Epithelial cell of prostate (primary cell): Measurements from ENCODE around the gene TGM2.
"Not testable (repeated sequence)": the region's sequence is repeated elsewhere in the genome, so short reads cannot be mapped to it uniquely, and the experiment has no call there.

Source experiments
- DNase-seq: peaks from one replicate; pipeline ENCODE4 v3.0.0-alpha.2; 2011; ENCODE audit warnings: low read depth, low spot score
- H3K27ac ChIP-seq: fragments of 450-650 bp; 2 replicates; pipeline ENCODE4 v1.5.1; 2017; ENCODE audit warnings: mild to moderate bottlenecking

The TGM2 gene

DNA sequence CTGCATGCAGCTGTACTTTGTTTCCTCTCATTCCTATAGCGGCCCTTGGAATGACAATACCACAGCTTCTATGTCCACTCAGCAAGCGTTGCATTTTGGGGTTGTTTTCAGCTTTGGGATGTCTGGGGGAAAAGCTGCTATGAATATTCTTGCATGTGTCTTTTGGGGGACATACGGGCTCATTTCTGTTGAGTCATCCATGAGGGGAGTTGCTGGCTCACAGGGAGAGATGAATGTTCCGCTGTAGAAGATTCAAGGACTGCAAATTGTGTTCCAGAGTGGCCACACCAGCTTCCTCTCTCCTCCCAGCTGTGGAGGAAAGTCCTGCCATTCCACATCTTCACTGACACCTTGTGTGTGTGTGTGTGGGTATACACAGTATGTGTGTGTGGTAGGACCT, 43.3 kb downstream of the TGM2 start:
- DNase-seq: no peak
- no peak overlapping the region for H3K27ac ChIP-seq

DNA sequence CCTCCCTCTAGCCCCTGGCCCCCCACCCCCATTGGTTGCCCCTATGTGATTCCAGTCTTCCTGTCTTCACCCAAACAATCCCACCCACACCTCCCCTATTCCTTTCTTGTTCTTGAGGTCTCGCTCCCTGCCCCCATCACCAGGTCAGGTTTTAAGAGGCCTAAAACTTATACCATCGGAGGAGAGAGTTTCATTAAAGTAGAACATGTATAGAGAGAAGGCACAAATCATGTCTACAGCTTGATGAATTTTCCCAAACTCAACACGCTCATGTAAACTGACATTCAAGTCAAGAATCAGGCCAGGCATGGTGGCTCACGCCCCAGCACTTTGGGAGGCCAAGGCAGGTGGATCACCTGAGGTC, 44.5 kb downstream of the TGM2 start:
- no peak overlapping the region for H3K27ac ChIP-seq
- DNase-seq: no peak

DNA sequence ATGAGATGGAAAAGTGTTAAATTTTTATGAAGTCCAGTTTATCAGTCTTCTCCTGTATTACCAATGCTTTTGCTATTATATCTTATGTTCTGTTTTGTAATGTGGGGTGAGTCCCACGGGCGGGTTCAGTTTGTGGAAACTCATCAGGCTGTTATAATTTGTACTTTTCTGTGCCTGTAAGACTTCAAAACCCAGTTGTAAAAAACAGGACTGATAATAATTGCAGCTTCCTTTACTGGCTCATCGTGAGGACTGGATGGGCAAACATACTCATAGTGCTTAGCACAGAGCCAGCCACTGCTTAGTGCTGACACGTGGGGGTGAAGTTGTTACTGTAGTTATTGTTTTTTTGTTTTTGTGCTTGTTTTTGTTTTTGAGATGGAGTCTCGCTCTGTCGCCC, 45.6 kb downstream of the TGM2 start:
- DNase-seq: no peak
- H3K27ac ChIP-seq: no peak overlapping the region

DNA sequence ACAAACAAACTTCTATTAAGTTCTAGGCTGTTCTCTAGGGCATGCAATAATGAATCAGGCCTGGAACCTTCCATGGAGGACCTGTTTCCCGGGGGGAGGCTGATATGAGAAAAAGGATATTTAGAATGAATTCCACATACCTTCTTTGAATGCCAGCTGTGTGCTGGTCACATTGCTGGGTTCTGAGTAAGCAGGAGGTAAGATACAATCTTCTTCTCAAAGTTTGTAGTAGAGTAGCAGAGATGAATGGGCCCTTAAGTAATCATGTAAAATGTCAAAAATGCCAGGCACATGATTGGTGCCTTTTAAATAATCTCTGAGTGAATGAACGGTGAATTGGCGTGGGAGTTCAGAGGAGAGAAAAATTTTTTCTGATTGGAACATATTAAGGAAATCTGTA, 47.4 kb downstream of the TGM2 start:
- H3K27ac ChIP-seq: peak overlapping the region; percentile 58
- peak; percentile 48 for DNase-seq

DNA sequence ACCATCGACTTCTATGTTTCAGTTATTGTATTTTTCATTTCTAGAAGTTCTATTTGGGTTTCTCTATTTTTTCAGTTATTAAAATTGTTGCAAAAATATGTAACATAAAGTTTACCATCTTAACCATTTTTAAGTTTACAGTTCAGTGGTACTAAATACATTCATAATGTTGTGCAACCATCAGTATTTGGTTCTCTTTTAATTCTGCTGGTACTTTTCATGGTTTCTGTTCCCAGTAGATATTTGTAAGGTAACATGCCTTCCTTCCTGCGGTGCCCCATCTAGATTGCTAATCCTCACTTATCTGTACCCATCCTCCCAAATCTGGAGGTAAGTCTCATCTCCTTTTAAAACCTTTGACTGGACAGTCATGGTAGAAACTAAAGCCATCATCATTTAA, 47.9 kb downstream of the TGM2 start:
- peak overlapping the region; percentile 58 for H3K27ac ChIP-seq
- no peak for DNase-seq

DNA sequence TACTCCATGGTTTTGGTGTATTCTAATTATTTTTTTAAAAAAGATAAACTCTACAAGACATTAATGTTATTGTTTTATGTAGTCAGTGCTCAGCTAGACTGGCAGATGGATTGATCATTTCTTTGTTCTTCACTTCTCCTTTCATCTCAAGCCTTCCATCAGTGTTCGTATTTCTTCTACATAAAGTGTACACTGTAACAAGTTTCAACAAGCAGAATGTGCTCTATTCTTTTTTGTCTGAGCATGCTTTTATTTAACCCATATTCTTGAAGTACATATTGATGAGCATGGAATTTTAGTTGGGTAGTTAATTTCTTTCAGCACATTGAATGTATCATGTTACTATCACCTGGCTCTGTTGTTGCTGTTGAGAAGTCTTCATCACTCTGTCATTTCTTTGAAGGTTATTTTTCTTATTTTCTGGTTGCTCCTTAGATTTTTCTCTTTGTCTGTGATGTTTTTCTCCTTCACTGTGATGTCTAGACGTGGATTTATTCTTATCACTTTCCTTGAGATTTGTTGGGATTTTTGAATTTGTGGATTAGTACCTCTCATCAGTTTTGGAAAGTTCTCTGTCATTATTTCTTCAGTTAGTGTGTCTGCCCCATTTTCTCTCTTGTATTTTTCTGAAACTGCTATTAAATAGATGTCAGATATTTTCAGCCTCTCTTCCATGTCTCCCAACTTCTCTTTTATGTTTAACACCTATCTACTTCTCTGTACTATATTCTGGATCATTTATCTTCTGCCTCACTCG, 48.5 kb downstream of the TGM2 start:
- DNase-seq: no peak
- H3K27ac ChIP-seq: peak overlapping the region; percentile 58

DNA sequence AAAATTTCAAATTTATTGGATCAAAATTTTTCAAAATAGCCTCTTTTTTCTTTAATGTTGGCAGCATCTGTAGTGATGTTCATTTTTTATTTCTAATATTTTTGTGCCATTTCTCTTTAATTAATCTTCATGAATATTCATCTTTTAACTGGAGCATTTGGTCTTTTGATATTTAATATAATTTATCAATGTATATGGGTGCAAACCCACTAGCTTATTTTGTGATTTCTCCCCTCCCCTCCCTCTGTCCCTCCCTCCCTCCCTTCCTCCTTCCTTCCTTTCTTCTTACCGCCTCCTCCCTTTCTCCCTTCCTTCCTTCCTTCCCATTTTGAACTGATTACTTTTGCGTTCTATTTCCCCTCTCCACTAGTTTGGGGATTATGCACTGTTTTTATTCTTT, 49.2 kb downstream of the TGM2 start:
- H3K27ac ChIP-seq: peak overlapping the region; percentile 58
- DNase-seq: no peak

DNA sequence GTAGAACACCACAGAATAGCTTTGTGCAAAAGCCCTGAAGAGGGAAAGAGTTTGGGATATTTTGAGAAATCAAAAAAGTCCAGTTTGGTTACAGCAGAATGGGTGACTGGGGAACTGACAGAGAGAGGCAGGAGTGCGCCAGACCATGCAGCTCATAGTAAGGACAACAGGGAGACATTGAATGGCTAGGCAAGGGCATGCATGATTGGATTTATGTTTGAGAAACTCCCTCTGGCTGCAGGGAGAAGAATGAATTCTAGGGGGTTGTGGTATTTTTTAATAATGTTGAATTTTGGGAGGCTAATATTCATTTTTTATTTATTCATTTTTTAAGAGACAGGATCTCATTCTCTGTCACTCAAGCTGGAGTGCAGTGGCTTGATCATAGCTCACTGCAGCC, 49.9 kb downstream of the TGM2 start:
- H3K27ac ChIP-seq: no peak overlapping the region
- DNase-seq: no peak

DNA sequence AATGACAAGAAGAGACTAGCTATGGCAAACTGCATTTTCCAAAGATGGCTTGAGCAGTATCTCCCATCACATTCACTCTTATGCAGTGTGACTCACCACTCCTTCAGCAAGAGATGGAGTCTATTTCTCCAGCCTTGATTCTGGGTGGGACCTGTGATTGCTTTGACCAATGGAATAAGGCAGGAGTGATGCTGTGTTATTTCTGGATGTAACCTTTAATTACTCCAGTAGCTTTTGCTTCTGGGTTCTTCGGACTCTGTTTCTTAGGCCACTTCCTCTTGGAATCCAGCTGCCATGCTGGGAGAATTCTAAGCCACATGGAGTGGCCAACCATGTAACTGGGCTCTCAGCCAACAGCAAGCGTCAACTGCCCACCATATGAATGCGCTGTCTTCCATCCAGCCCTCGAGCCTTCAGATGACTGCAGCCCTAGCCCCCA, 50.7 kb downstream of the TGM2 start:
- no peak overlapping the region for H3K27ac ChIP-seq
- no peak for DNase-seq

DNA sequence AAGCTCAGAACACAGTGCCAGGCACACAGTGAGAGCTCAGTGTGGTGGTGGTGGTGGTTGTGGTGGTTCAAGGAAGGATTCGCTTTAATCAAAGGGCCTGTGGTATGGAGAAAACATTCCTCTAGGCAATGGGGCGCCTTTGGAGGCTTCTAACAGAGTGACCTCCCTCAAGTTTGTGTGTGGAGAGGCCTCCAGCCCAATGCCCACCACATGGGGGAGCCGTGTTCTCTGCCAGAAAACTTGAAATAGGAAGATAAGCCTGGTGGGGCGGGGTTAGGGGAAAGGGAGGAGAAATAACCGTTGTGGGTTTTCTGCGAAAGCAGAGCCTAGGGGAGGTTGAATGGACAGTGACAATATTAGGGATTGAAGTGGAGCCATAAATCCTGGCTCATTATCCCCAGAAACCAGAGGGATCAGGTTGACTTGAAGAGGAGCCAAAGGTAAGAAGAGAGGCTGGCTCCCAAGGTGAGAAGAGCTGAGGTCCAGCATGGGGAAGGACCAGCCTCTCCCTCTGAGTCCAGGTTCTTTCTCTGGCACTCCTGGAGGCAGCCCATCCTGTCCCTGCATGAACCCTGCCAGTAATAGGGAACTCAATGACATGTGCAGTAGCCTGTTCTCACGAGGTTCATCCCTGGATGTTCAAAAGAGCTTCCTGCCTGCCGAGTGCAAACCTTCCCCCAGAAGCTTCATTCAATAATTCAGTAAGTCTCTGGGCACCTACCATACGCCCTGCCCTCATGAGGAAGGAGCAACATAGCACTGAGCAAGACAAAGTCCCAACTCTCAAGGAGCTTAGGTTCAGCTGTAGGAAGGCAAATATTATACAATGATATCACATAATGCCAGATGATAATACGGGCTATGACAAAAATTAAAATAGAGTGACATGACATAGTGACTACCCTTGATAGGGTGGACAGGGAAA, 51.4 kb downstream of the TGM2 start:
- DNase-seq: no peak
- no peak overlapping the region for H3K27ac ChIP-seq

DNA sequence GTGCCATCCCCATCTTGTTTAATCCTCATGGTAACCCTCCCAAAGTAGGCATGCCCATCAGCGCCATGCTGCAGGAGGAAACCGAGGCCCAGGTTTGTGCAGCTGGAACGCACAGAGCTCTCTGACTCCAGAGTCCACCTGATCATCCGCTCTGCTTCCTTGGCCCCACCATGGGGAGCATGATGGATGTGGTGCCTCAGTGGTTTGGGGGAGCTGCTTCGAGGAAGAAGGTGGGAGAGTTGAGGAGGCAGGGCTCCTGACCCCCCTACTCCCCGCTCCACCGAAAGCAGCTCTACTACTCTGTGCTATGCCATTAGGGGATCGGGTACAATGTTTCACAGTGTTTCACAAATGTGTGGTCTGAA, 52.2 kb downstream of the TGM2 start:
- no peak for DNase-seq
- no peak overlapping the region for H3K27ac ChIP-seq

DNA sequence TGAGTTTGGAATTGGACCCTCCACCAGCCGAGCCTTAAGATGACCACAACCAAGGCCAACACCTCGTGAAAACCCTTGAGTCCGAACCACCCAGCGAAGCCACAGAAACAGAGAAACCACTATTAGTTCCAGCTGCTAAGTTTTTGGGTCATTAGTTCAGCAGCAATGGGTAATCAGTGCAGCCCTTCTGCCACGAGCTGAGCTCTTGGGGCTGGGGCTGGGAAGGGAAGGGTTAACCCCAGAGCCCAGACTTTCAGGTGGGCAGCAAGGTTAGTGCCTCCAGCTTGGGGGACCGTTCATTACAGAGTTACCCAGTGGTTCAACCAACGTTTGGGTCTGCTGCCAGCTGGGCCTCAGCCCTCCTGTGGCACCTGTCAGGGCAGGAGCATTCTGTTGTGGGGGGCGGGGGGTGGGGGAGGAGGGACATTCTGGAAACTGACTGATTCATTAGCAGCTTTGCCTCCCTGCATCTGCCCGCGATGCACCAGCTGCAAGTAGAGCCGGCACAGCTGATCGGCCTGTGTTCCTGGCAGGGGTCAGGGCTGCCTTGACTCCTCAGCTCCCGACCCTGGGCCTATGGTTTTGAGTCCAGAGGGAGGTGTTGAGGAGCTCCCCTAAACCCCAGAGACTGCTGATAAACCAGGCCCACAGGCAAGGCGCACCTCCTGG, 52.7 kb downstream of the TGM2 start:
- no peak overlapping the region for H3K27ac ChIP-seq
- no peak for DNase-seq

DNA sequence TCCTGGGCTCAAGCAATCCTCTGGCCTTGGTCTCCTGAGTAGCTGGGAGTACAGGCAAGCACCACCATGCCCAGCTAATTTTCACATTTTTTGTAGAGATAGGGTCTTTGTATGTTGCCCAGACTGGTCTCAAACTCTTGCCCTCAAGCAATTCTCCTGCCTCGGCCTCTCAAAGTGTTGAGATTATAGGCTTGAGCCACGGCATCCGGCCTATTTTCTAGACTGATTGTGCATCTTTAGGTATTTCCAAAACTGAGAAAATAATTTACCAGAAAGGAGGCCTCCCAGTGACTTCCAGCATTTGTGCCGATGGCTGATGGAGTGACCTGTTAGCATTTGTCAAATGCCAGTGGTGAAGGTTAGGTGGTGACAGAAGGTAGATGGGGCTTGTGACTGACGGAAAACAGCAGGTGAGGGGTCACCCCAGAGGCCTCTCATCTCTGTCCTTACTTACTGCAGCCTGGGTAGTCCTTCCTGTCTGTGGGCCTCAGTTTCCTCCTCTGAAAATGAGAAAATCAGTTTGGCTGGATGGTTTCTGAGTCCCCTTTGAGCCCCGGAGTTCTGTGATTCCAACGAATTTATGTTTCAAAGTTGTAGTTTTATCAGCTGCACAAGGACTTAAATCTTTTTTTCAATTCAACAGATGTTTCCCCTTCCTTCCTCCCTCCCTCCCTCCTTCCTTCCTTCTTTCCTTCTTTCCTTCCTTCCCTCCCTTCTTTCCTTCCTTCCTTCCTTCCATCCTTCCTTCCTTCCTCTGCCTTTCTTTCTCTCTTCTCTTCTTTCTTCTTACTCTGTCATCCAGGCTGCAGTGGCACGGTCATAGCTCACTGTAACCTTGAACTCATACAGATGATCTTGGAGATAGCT, 53.5 kb downstream of the TGM2 start:
- DNase-seq: no peak
- no peak overlapping the region for H3K27ac ChIP-seq

DNA sequence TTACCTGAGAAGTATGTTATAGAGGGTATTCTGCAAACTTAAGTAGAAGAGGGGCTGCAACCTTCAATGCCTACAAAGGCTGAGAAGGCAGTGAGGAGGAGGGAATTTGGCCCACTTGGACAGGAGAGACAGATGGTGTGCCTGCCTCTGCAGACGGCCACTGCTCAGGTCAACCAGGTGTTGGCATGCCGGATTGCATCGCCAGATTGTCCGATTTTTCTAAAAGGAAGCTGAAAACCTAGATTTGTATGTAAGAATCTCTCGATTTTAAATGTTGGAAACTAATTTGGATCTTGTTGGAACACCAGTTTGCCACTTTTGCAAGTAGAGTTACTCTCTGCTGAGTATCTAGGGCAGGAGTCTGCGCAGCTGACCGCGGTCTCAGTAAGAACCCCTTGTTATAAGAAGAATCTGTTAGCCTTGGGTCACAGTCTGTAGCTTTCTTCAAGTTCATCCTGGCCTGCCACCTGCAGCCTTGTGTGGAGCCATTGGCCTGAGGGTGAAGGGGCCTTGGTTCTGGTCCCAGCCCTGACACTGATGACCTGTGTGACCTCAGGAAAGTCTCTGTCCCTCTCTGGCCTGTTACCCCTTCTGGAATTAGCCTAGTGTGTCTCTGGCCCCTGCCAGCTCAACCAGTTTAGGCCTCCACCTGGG, 54.4 kb downstream of the TGM2 start:
- no peak for DNase-seq
- H3K27ac ChIP-seq: peak overlapping the region; percentile 49

DNA sequence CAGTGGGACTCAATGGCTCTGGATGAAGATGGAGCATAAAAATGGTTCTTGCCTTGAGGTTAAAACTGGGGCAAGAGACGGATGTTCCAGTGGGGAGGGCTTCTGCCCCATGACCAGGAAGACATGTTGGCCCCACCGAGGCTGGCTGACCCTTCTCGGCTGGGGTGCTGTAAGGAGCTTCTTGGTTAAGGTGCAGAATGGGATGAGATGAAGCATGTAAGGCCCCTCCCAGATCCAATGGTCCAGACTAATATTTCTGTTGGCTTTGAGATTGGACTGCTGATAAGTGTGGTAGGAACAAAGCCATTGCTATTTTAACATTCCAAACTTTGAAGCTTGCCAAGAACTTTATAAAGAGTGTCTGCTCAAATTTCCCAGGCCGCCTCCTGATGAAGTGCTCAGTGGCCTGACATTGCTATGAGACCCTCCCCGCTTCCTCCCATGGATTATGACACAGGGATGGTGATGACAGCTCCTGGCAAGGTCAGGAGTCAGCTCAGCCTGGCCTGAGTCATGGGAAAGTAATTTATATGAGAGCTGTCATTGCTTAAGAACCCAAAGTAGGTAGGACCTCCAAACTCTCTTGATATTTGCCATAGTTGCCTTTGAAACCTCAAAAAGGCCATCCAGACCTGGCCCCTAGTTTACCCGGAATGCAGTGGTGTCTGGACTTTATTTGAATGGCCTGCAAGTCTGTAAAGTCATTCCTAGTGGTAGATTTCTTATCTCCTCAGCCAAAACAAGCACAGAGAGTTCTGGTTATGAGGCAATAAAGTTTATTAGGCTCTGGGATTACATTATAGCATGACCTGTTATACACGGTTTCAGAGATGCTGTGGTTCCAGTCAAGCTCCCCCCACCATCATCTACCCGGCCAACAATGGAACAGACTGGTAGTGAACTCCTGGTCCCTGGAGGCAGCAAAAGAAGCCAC, 55.2 kb downstream of the TGM2 start:
- peak overlapping the region; percentile 49 for H3K27ac ChIP-seq
- DNase-seq: peak; percentile 40

DNA sequence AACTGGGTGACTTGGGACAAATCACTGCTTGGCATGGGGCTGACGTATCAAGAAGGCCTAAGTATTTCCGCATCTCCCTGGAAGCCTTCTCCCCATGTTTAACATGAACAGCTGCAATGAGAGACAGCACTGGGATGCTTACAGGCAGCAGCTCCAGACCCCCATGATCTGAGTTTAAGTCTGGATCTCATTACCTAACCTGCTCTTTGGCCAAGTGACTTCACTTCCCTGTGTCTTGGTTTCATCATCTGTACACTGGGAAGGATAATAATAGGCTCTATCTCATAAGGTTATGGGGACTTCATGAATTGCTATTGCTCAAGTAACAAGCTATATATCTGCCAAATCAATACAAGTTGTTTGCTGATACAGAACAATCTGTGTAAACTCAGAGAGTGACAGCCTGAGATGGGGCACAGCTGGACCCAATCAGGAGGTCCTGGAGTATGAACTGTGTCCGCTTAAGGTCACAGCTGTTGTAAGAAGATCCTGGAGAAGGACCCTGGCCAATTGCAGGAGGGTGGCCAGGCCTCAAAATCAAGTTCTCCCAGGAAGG, 56.0 kb downstream of the TGM2 start:
- DNase-seq: no peak
- peak overlapping the region; percentile 49 for H3K27ac ChIP-seq

DNA sequence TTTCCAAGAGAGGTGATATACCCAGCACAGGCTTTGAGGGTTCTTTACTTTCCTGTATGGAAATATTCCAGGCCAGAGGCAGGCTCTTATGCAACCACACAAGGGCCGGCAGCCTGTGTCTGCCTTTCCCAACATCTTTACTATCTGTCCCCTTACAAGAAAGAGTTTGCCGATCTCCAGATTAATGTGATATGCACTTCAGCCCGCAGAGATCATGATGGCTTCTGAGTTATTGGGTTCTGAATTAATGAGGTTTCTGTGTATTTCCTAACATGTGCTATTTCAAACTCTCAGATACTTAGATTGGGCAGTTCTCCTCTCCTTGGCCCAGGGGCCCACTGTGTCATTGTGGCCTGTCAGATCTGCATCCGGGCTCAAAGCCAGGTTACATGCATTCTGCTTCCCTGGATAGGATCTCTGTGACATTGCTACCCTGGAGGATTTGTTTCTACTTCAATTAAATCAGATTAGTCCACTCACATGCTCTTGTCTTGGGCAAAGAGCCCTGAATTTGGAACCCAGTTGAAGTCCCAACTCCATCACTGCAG, 56.6 kb downstream of the TGM2 start:
- H3K27ac ChIP-seq: no peak overlapping the region
- DNase-seq: no peak

DNA sequence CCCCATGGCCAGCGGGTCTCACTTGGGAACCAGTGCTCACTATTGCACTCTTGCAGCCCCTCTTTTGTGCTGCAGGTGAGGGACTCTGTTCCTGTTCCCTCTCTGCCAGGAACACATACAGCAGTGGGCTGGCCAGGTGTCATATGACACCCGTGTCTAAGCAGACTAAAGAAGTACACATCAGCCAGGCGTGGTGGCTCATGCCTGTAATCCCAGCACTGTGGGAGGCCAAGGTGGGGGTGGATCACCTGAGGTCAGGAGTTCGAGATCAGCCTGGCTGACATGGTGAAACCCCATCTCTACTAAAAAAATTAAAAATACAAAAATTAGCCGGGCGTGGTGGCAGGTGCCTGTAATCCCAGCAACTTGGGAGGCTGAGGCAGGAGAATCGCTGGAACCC, 57.2 kb downstream of the TGM2 start:
- not testable (repeated sequence) for DNase-seq, H3K27ac ChIP-seq
